Measurements from ENCODE around the gene DHRSX. TPM values are rescaled to one million over a fixed set of nuclear protein-coding genes. Genes with fewer than 3 reads are reported as not detected.

Gene DHRSX
- total and polyA plus RNA-seq, 2 of the 13 experiments (the other 11 are each of a cell fraction or from before 2014, with no cell fraction given) = 15.5 to 24.3 TPM

- no peaks in the 10 kb centered on the region for H3K79me2 ChIP-seq (ENCODE audit: insufficient read depth, low read length)
- 78% methylated on average over 5 of the region's 5 CpGs for WGBS (ENCODE audit: low lambda C conversion rate)
- BruUV-seq (replicated peaks) = no TSS peak
These were observed 218.2 kb downstream of the DHRSX start for GRCh38 chrX:2282490-2283090.

More at GRCh38 chrX:2282490-2283090, 218.2 kb downstream of the DHRSX start:
- POLR2A ChIA-PET = no interaction called here
- H2AFZ ChIP-seq (ENCODE audit: low read length) = no peak overlapping the region
- no peaks in the 10 kb centered on the region for H3K9me3 ChIP-seq (ENCODE audit: low read length)
- TF ChIP-seq HNF1A (IDR thresholded peaks at IDR 0.05; ENCODE audit: low read depth) (no peak), HNF1A (CRISPR knock-in tag; IDR thresholded peaks at IDR 0.05; ENCODE audit: borderline replicate concordance) (no peak), ZNF644 (CRISPR knock-in tag; IDR thresholded peaks at IDR 0.05; ENCODE audit: low read depth) (no peak), ZNF775 (CRISPR knock-in tag; IDR thresholded peaks at IDR 0.05; ENCODE audit: borderline replicate concordance) (no peak), CBX5 (CRISPR knock-in tag; IDR thresholded peaks at IDR 0.05; ENCODE audit: borderline replicate concordance) (no peak), SALL2 (CRISPR knock-in tag; IDR thresholded peaks at IDR 0.05) (no peak)
- no peaks in the 10 kb centered on the region for H4K20me1 ChIP-seq (ENCODE audit: insufficient read depth, low read length)
- intact Hi-C loops (cut with micrococcal nuclease; ENCODE audit: unreplicated experiment) = no loop called here
- FAIRE-seq = no peak
- no peaks in the 10 kb centered on the region for H3K27me3 ChIP-seq (ENCODE audit: control insufficient read depth in 1 of 2, insufficient read depth in 2 of 2, low read length in 2 of 2)
- CTCF ChIA-PET (ENCODE audit: low intra/inter-chr PET ratio, low total read pairs) = no interaction called here
- H3K36me3 ChIP-seq (replicated peaks in 1 of 2; ENCODE audit: control insufficient read depth in 1 of 2, insufficient read depth in 2 of 2, low read length in 2 of 2) = no peaks in the 10 kb centered on the region; a peak in 1 of 5 replicates
- no peak for DNase-seq (ENCODE audit: low spot score)
- H3K4me1 ChIP-seq (ENCODE audit: insufficient read depth, low read length) = no peaks in the 10 kb centered on the region
- H3K27ac ChIP-seq (ENCODE audit: extremely low read length, insufficient read depth, low read length) = no peak overlapping the region
- no peak overlapping the region for H3K9ac ChIP-seq (ENCODE audit: insufficient read depth, low read depth, low read length)
- H3K4me3 ChIP-seq (replicated peaks in 1 of 3; ENCODE audit: insufficient read depth in 1 of 3, low read depth in 2 of 3, low read length in 3 of 3) = no peak overlapping the region
- H3K4me2 ChIP-seq (ENCODE audit: low read depth, low read length) = no peak overlapping the region
- ATAC-seq = no peak
- in situ Hi-C loops (cut with HindIII; ENCODE audit: extremely low pct_ligation_motif_present, low pct_unique_long_range_greater_than_20kb) = no loop called here

All from HepG2 (cell line).